Thyroid gland (tissue), 4 donors: ENCODE data around the gene POC1B. TPM values are rescaled to one million over a fixed set of nuclear protein-coding genes. Genes with fewer than 3 reads are reported as not detected.

Source experiments
- DNase-seq, 2 donors: peaks; one replicate each; pipeline ENCODE4 v3.0.0-alpha.2; 2019
- H3K27ac ChIP-seq, 3 donors: fragments of 200-600 bp; sonication (generic); 1 replicate in 2 of 3; 2 replicates in 1 of 3; pipeline ENCODE4 v1.5.1; 2016 to 2019; ENCODE audit warnings: mild to moderate bottlenecking in 1 of 3, moderate library complexity in 1 of 3
- H3K27me3 ChIP-seq: fragments of 200-600 bp; sonication (generic); one replicate; pipeline ENCODE4 v1.5.1; 2019
- H3K36me3 ChIP-seq, 2 donors: fragments of 200-600 bp; sonication (generic); one replicate each; pipeline ENCODE4 v1.5.1; 2016 to 2019
- H3K4me1 ChIP-seq, 2 donors: fragments of 200-600 bp; sonication (generic); one replicate each; pipeline ENCODE4 v1.5.1; 2017 to 2019
- H3K4me3 ChIP-seq, 3 donors: fragments of 200-600 bp; sonication (generic); replicated peaks in 1 of 3; 1 replicate in 2 of 3; 2 replicates in 1 of 3; pipeline ENCODE4 v1.5.1; 2016; ENCODE audit warnings: mild to moderate bottlenecking in 1 of 3
- H3K9me3 ChIP-seq: fragments of 200-600 bp; sonication (generic); one replicate; pipeline ENCODE4 v1.5.1; 2017
- CTCF ChIP-seq, 6 experiments: fragments of 200-600 bp in 3 of 6; fragments of 450-650 bp in 3 of 6; sonication (generic) in 3 of 6; IDR thresholded peaks; one replicate each; pipeline ENCODE4 v1.5.1; 2016 to 2019; ENCODE audit warnings: antibody characterized with exemption in 6 of 6, mild to moderate bottlenecking in 2 of 6, inconsistent platforms in 1 of 6, moderate library complexity in 1 of 6
- POLR2A ChIP-seq, 2 donors: fragments of 450-650 bp; IDR thresholded peaks; one replicate each; pipeline ENCODE4 v1.6.1; 2017; ENCODE audit warnings: antibody characterized with exemption in 2 of 2, mild to moderate bottlenecking in 2 of 2, moderate library complexity in 1 of 2
- WGBS, 2 donors: methylation state at CpG; one replicate each; pipeline ENCODE4 v1.1.5; 2017; 5-methylcytosine and 5-hydroxymethylcytosine counted together
- intact Hi-C: fragments of 100-400 bp; cut with DNase I; formaldehyde crosslinking; loops from one replicate; pipeline ENCODE4 v1.15.1; 2023
- total RNA-seq, 4 donors: library from RNA; depleted of rRNA; stranded (reverse); fragments of >200 nt; gene quantifications; one replicate each; pipeline ENCODE4 v1.2.3, GENCODE V29; 2016

The POC1B gene
- total RNA-seq, 4 donors from 2014 or later, result 21.2 to 38.3 (median 27.2) TPM

DNA sequence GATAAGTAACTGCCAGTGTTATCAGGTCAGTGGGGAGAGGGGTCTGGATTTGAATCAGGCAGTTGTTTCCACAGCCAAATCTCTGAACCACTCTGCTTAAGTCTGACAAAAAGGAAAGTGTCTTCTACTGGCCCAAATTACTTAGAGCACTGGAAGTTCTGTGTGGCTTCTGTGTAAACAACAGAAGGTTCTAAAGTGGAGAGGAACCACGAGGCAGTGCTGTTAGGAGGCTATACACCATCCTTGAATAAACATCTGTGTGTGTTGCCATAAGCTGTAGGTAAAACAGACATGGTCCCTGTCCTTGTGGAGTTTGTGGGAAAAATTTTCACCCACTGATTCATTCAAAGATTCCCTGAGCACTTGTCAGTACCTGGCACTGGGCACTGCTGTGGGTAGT lies 51.2 kb downstream of the POC1B start:
- no peaks in the 10 kb centered on the region for H3K4me1 ChIP-seq
- H3K4me3 ChIP-seq, result no peak overlapping the region
- no peaks in the 10 kb centered on the region for H3K9me3 ChIP-seq
- TF ChIP-seq CTCF (IDR thresholded peaks at IDR 0.05) (no peak), POLR2A (IDR thresholded peaks at IDR 0.05) (no peak)
- H3K27ac ChIP-seq, result no peak overlapping the region
- WGBS, 2 donors, result 15 to 28% methylated on average over 1 of the region's 1 CpG
- intact Hi-C loops, result loop anchor here (5.0 kb wide), 1 partner anchor 58 kb away; no protein-coding TSS in a partner anchor
- no peaks in the 10 kb centered on the region for H3K27me3 ChIP-seq
- H3K36me3 ChIP-seq, result no peaks in the 10 kb centered on the region
- no peak for DNase-seq

DNA sequence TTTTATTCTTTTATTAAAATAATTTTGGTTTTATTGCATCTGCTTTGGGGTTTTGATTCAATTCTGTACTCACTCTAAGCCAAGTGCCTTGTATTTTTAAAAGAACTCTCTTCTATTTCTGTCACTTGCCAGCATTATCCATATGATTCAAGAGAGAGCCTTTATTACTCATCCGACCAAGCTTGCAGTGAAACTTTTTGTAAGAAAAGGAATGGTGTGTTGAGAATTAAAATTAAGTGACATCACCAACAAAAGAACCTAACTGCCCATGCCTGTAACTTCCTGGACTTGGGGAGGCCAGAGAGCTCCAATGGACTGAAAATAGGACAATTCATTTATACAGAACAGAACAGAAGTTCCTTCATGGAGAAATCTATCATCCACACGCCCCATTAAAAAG lies 53.3 kb downstream of the POC1B start:
- intact Hi-C loops, result loop anchor here (5.0 kb wide), 1 partner anchor 60 kb away; no protein-coding TSS in a partner anchor
- TF ChIP-seq CTCF (IDR thresholded peaks at IDR 0.05), result no peak
- TF ChIP-seq POLR2A (IDR thresholded peaks at IDR 0.05), result no peak

DNA sequence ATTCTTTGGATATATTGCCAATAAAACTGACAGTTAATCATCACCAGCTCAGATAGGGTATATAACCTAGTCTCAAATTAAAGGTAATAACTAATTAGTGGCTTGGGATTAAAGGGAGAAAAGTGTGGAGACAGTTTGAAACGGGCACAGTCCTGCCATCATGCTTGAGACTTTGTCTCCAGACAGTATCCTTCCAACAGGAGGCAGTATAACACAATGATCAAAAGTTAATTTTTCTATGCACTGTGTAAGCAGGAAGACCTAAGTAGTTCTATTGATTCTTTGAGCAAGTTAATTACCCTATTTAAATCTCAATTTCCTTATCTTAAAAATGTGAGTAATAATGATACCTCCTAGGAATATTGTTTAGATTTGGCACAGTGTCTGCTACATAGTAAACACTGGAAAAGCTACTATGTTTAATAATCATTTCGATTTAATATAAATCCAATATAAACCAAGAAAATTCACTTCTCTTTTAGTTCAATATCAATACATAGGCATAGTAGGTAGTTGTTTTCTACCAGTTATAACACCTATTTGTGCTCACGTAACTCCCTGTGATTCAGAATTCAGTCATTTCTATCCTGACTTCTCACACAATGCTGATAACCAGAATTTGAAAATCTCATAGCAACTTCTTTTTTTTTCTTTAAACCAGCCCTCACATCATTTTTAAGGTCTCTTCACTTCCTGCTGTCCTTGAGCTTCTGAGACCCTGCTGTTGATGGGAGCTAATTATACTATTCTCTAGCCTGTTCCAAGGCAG lies 54.9 kb downstream of the POC1B start:
- no peak for DNase-seq
- no peaks in the 10 kb centered on the region for H3K36me3 ChIP-seq
- no peak overlapping the region for H3K4me3 ChIP-seq
- H3K9me3 ChIP-seq, result no peaks in the 10 kb centered on the region
- no peaks in the 10 kb centered on the region for H3K4me1 ChIP-seq
- TF ChIP-seq CTCF (IDR thresholded peaks at IDR 0.05) (peak in 4 of 6 experiments; percentile 23 to 54 (median 48)), POLR2A (IDR thresholded peaks at IDR 0.05) (no peak)
- no peaks in the 10 kb centered on the region for H3K27me3 ChIP-seq
- intact Hi-C loops, result loop anchor here (5.0 kb wide), 1 partner anchor 61 kb away; no protein-coding TSS in a partner anchor
- WGBS, 2 donors, result 63 to 67% methylated on average over 3 of the region's 3 CpGs
- no peak overlapping the region for H3K27ac ChIP-seq

More for the DNA sequence above, 53.3 kb downstream of the POC1B start:
- no peaks in the 10 kb centered on the region for H3K27me3 ChIP-seq
- 87 to 90% methylated on average over 2 of the region's 2 CpGs for WGBS, 2 donors
- H3K36me3 ChIP-seq, result no peaks in the 10 kb centered on the region
- H3K4me1 ChIP-seq, result no peaks in the 10 kb centered on the region
- no peak overlapping the region for H3K4me3 ChIP-seq
- DNase-seq, result no peak
- H3K27ac ChIP-seq, result no peak overlapping the region
- no peaks in the 10 kb centered on the region for H3K9me3 ChIP-seq

DNA sequence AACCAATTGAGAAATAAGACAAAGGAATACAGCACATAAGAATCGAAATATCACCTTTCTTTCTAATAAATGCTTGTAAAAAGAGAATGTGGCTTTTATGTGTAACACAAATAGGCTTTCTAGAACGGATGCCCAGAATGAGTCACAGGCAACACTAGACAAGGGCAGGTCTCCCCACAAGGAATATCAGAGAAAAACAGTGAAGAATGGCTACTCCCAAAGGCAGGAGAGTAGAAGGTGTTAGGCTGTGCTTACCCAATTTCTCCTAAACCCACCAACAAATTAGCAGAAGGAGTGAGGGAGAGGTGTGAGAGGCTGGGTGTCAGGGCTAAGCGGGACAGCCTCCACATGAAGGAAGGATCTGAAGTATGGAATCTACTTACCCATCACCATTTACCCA lies 56.5 kb downstream of the POC1B start:
- Histone ChIP-seq H3K36me3 (no peaks in the 10 kb centered on the region), H3K27me3 (no peaks in the 10 kb centered on the region), H3K4me3 (no peak overlapping the region), H3K4me1 (no peaks in the 10 kb centered on the region), H3K9me3 (no peaks in the 10 kb centered on the region), H3K27ac (no peak overlapping the region)
- intact Hi-C loops, result no loop called here
- DNase-seq, result no peak
- 84 to 89% methylated on average over 3 of the region's 3 CpGs for WGBS, 2 donors
- no peak for TF ChIP-seq POLR2A (IDR thresholded peaks at IDR 0.05)
- no peak for TF ChIP-seq CTCF (IDR thresholded peaks at IDR 0.05)

GRCh38 chr12:89468648-89469326 lies 57.1 kb downstream of the POC1B start:
- no peaks in the 10 kb centered on the region for H3K27me3 ChIP-seq

More at GRCh38 chr12:89468648-89469326, 57.1 kb downstream of the POC1B start:
- Histone ChIP-seq H3K4me3 (no peak overlapping the region), H3K36me3 (no peaks in the 10 kb centered on the region), H3K9me3 (no peaks in the 10 kb centered on the region), H3K4me1 (no peaks in the 10 kb centered on the region), H3K27ac (no peak overlapping the region)
- WGBS, 2 donors, result 81 to 90% methylated on average over 4 of the region's 4 CpGs
- intact Hi-C loops, result no loop called here
- no peak for DNase-seq
- TF ChIP-seq POLR2A (IDR thresholded peaks at IDR 0.05) (no peak), CTCF (IDR thresholded peaks at IDR 0.05) (no peak)
